Neural progenitor cell (in vitro differentiated cells): Measurements from ENCODE around the gene MYL7. TPM values are rescaled to one million over a fixed set of nuclear protein-coding genes. Genes with fewer than 3 reads are reported as not detected.

Source experiments
- DNase-seq: peaks from one replicate; pipeline ENCODE4 v3.0.0-alpha.2; 2016; ENCODE audit warnings: low spot score
- H2AFZ ChIP-seq: fragments of 200-600 bp; sonication (generic); replicated peaks from 2 replicates; pipeline ENCODE4 v1.6.1; 2016; ENCODE audit warnings: antibody characterized with exemption
- H3F3A ChIP-seq: fragments of 200-600 bp; sonication (generic); 2 replicates; pipeline ENCODE4 v1.6.1; 2016; ENCODE audit warnings: antibody characterized with exemption, low read depth
- H3K27ac ChIP-seq: fragments of 200-600 bp; sonication (generic); 2 replicates; pipeline ENCODE4 v1.5.1; 2016; ENCODE audit warnings: mild to moderate bottlenecking
- H3K27me3 ChIP-seq: fragments of 200-600 bp; sonication (generic); 2 replicates; pipeline ENCODE4 v1.6.1; 2016; ENCODE audit warnings: mild to moderate bottlenecking, moderate library complexity
- H3K36me3 ChIP-seq: fragments of 200-600 bp; sonication (generic); 2 replicates; pipeline ENCODE4 v1.5.1; 2016
- H3K4me1 ChIP-seq: fragments of 200-600 bp; sonication (generic); 2 replicates; pipeline ENCODE4 v1.6.1; 2016; ENCODE audit warnings: mixed run types
- H3K4me2 ChIP-seq: fragments of 200-600 bp; sonication (generic); 2 replicates; pipeline ENCODE4 v1.6.1; 2016
- H3K4me3 ChIP-seq: fragments of 200-600 bp; sonication (generic); 2 replicates; pipeline ENCODE4 v1.5.1; 2016
- H3K79me2 ChIP-seq: fragments of 200-600 bp; sonication (generic); 2 replicates; pipeline ENCODE4 v1.6.1; 2016; ENCODE audit warnings: low read depth
- H3K9ac ChIP-seq: fragments of 200-600 bp; sonication (generic); 2 replicates; pipeline ENCODE4 v1.6.1; 2016
- H3K9me3 ChIP-seq: fragments of 200-600 bp; sonication (generic); 2 replicates; pipeline ENCODE4 v1.5.1; 2016; ENCODE audit warnings: low read depth
- H4K20me1 ChIP-seq: fragments of 200-600 bp; sonication (generic); 2 replicates; pipeline ENCODE4 v1.6.1; 2016; ENCODE audit warnings: low read depth
- H3K27ac Mint-ChIP-seq: 3 replicates; pipeline ENCODE4 v1.8.0; 2021; ENCODE audit warnings: mixed read lengths
- H3K27me3 Mint-ChIP-seq: 2 replicates; pipeline ENCODE4 v1.8.0; 2022; ENCODE audit warnings: low read depth, mild to moderate bottlenecking, inconsistent platforms, moderate library complexity, mixed read lengths; ENCODE audit not compliant: insufficient read depth
- H3K36me3 Mint-ChIP-seq: 3 replicates; pipeline ENCODE4 v1.8.0; 2021; ENCODE audit warnings: mixed read lengths
- H3K4me1 Mint-ChIP-seq: 3 replicates; pipeline ENCODE4 v1.8.0; 2021; ENCODE audit warnings: mixed read lengths
- H3K4me3 Mint-ChIP-seq: 3 replicates; pipeline ENCODE4 v1.8.0; 2021; ENCODE audit warnings: mild to moderate bottlenecking, moderate library complexity, mixed read lengths
- H3K9me3 Mint-ChIP-seq: 3 replicates; pipeline ENCODE4 v1.8.0; 2020; ENCODE audit warnings: mixed read lengths
- EZH2 ChIP-seq: fragments of 200-600 bp; sonication (generic); IDR thresholded peaks from 2 replicates; pipeline ENCODE4 v1.6.1; 2017; ENCODE audit warnings: antibody characterized with exemption, mild to moderate bottlenecking, moderate library complexity
- EZH2phosphoT487 ChIP-seq: fragments of 200-600 bp; sonication (generic); IDR thresholded peaks from 2 replicates; pipeline ENCODE4 v1.6.1; 2017; ENCODE audit warnings: antibody characterized with exemption
- total RNA-seq: library from RNA; depleted of rRNA; stranded (reverse); fragments of >200 nt; gene quantifications from 2 replicates; pipeline ENCODE4 v1.2.3, GENCODE V29; 2015; ENCODE audit warnings: low replicate concordance
- TF ChIP-seq, protein P1 (sequence below): fragments of 200-600 bp; sonication (generic); IDR thresholded peaks from 2 replicates; pipeline ENCODE4 v1.5.1; 2017; ENCODE audit warnings: antibody characterized with exemption, mild to moderate bottlenecking

The MYL7 gene
- total RNA-seq, 1 donor from 2014 or later: not detected

DNA sequence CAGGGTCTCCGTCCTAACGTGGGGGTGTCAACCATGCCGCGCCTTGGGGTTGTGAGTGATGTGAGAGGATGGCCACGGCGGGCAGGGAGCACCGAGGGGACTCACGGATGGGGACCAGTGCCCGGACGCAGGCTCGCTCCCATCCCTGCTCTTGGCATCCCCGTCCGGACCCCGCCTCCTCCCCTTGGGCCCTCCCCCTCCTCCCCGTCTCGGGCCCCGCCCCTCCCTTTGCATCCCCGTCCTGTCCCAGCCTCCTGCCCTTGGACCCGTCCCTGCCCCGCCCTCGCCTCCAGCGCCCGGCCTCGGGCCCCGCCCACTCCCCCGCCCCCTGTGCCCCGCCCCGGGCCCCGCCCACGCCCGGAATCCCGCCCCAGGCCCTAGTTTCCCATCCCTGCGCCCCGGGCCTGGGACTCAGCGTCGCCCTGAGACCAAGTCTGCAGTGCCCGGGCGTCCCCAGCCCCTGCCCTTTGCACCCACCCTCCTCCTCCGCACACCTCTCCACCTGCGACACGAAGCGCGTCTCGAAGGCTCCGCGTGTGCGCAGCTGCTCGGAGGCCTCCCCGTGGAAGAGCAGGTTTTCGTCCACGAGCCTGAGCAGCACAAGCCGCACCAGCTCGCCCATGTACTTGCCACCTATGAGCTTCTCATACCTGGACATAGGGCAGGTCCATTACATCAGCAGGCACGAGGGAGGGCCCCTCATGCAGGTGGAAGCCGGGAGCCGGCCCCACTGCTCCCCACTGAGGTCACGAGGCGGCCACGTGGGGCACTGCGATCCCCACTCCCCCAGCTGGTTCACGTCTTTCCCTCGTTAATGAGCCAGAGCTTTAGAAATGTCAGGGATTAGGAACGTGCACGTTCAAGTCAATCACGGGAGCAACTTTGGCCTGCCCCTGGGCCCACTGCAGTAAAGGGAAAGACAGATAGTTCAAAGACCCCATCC lies 5.1 kb upstream of the MYL7 start:
- no peaks in the 10 kb centered on the region for H3K36me3 Mint-ChIP-seq
- peaks cover 13% of the 10 kb centered on the region for H3K27me3 Mint-ChIP-seq
- peak; percentile 91 for DNase-seq
- no peak for TF ChIP-seq EZH2phosphoT487
- TF ChIP-seq EZH2: no peak
- TF ChIP-seq, protein P1, sequence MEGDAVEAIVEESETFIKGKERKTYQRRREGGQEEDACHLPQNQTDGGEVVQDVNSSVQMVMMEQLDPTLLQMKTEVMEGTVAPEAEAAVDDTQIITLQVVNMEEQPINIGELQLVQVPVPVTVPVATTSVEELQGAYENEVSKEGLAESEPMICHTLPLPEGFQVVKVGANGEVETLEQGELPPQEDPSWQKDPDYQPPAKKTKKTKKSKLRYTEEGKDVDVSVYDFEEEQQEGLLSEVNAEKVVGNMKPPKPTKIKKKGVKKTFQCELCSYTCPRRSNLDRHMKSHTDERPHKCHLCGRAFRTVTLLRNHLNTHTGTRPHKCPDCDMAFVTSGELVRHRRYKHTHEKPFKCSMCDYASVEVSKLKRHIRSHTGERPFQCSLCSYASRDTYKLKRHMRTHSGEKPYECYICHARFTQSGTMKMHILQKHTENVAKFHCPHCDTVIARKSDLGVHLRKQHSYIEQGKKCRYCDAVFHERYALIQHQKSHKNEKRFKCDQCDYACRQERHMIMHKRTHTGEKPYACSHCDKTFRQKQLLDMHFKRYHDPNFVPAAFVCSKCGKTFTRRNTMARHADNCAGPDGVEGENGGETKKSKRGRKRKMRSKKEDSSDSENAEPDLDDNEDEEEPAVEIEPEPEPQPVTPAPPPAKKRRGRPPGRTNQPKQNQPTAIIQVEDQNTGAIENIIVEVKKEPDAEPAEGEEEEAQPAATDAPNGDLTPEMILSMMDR: no peak
- H3K4me2 ChIP-seq: peak overlapping the region; percentile 84
- H3K9me3 Mint-ChIP-seq: no peaks in the 10 kb centered on the region
- peak overlapping the region; percentile 46 for H3K4me3 ChIP-seq
- peaks cover 8% of the 10 kb centered on the region for H3F3A ChIP-seq
- H4K20me1 ChIP-seq: no peaks in the 10 kb centered on the region
- peak overlapping the region; percentile 80 for H3K4me3 Mint-ChIP-seq
- H3K27ac Mint-ChIP-seq: no peak overlapping the region
- peak overlapping the region; percentile 69 for H2AFZ ChIP-seq
- H3K27ac ChIP-seq: no peak overlapping the region
- peaks cover 49% of the 10 kb centered on the region for H3K27me3 ChIP-seq
- H3K4me1 Mint-ChIP-seq: peaks cover 14% of the 10 kb centered on the region
- H3K9me3 ChIP-seq: no peaks in the 10 kb centered on the region
- no peaks in the 10 kb centered on the region for H3K36me3 ChIP-seq
- no peak overlapping the region for H3K9ac ChIP-seq
- H3K4me1 ChIP-seq: peaks cover 17% of the 10 kb centered on the region
- no peaks in the 10 kb centered on the region for H3K79me2 ChIP-seq

DNA sequence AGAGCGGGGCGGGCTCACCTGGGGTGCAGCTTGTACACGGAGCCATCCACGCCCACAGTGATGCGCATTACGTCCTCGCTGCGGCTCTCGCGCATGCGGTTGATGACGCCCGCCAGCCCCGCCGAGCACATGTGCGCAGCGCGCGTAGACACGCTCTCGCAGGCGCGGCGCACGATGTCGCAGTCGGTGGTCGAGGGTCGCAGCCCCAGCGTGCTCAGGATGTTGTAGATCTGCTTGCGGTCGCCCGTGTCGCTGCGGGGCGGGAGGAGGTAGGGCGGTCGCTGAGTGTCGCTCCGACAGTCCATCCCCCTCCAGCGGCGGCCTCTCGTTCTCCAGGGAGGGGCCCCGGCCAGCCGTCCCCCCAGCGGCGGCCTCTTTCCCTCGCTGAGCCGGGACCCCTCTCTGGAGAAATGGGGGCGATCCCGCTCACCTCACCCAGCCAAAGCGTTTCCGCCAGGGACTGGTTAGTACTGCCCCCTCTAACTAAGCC lies 4.4 kb upstream of the MYL7 start:
- Histone ChIP-seq H3K27me3 (peaks cover 49% of the 10 kb centered on the region), H3K4me2 (peak overlapping the region; percentile 84), H3K27ac (no peak overlapping the region), H3K4me3 (peak overlapping the region; percentile 46), H4K20me1 (no peaks in the 10 kb centered on the region), H3K9me3 (no peaks in the 10 kb centered on the region), H3K9ac (no peak overlapping the region), H3F3A (peaks cover 8% of the 10 kb centered on the region), H3K4me1 (peaks cover 17% of the 10 kb centered on the region), H3K79me2 (no peaks in the 10 kb centered on the region), H3K36me3 (no peaks in the 10 kb centered on the region), H2AFZ (peak overlapping the region; percentile 69)
- Mint-ChIP-seq H3K9me3 (no peaks in the 10 kb centered on the region), H3K27me3 (peaks cover 13% of the 10 kb centered on the region), H3K4me1 (peaks cover 14% of the 10 kb centered on the region), H3K27ac (no peak overlapping the region), H3K36me3 (no peaks in the 10 kb centered on the region), H3K4me3 (peak overlapping the region; percentile 80)
- peak; percentile 77 for TF ChIP-seq EZH2
- TF ChIP-seq EZH2phosphoT487: peak; percentile 70
- TF ChIP-seq, protein P1: no peak
- peak; percentile 61 for DNase-seq

DNA sequence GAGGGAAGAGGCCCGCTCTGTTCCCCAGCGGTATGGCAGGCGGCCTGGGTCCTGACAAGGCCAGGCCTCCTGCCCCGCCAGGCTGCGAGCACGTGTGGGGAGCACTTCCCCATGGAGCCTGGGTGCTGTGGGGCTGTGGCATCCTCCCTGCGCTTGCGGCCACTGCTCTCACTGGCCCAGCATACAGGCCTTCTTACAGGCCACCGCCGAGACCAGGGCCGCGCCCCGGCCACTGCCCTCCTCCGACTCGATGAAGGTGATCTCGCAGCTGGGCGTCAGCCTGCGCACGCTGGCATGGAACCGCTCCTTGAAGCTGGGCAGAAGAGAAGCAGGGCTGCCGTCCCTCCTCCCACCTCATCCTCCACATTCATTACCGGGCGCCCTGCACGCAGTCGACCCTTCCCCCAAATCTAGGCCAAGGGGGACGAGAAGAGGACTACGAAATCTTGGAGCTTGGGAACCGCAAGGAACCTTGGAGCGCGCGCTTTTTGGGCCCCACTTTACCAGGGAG lies 3.9 kb upstream of the MYL7 start:
- Histone ChIP-seq H3K9ac (no peak overlapping the region), H3K4me3 (no peak overlapping the region), H3K27me3 (peaks cover 49% of the 10 kb centered on the region), H3F3A (peaks cover 8% of the 10 kb centered on the region), H3K79me2 (no peaks in the 10 kb centered on the region), H2AFZ (peak overlapping the region; percentile 69), H3K9me3 (no peaks in the 10 kb centered on the region), H3K4me1 (peaks cover 17% of the 10 kb centered on the region), H3K27ac (no peak overlapping the region), H3K4me2 (peak overlapping the region; percentile 84), H3K36me3 (no peaks in the 10 kb centered on the region), H4K20me1 (no peaks in the 10 kb centered on the region)
- DNase-seq: no peak
- peaks cover 12% of the 10 kb centered on the region for H3K27me3 Mint-ChIP-seq
- H3K4me1 Mint-ChIP-seq: peaks cover 14% of the 10 kb centered on the region
- peak overlapping the region; percentile 80 for H3K4me3 Mint-ChIP-seq
- TF ChIP-seq EZH2 (no peak), EZH2phosphoT487 (no peak)
- TF ChIP-seq, protein P1: no peak
- no peaks in the 10 kb centered on the region for H3K9me3 Mint-ChIP-seq
- no peak overlapping the region for H3K27ac Mint-ChIP-seq
- H3K36me3 Mint-ChIP-seq: no peaks in the 10 kb centered on the region
